GM06990 (cell line): ENCODE results near the gene CYP2A7.
"Not testable (repeated sequence)": the region's sequence is repeated elsewhere in the genome, so short reads cannot be mapped to it uniquely, and the experiment has no call there.

Experiments
- DNase-seq: peaks from one replicate; pipeline ENCODE4 v3.0.0-alpha.2; 2011; ENCODE audit not compliant: insufficient read length; ENCODE audit errors: extremely low read depth
- H3K27me3 ChIP-seq: replicated peaks from 2 replicates; pipeline ENCODE4 v1.6.0; 2011; ENCODE audit warnings: low read length; ENCODE audit not compliant: control insufficient read depth, insufficient read depth
- H3K36me3 ChIP-seq: 2 replicates; pipeline ENCODE4 v1.5.1; 2011; ENCODE audit warnings: low read length; ENCODE audit not compliant: control insufficient read depth, insufficient read depth
- H3K4me3 ChIP-seq: replicated peaks from 2 replicates; pipeline ENCODE4 v1.5.1; 2011; ENCODE audit warnings: low read depth, mild to moderate bottlenecking, control low read depth, low read length
- CTCF ChIP-seq: IDR thresholded peaks from 2 replicates; pipeline ENCODE4 v1.5.1; 2011; ENCODE audit warnings: low read length, control low read depth, mild to moderate bottlenecking, inconsistent platforms; ENCODE audit not compliant: insufficient read depth, poor library complexity, severe bottlenecking

CYP2A7 gene

GRCh38 chr19:40867701-40868100 is 14.3 kb downstream of the CYP2A7 start:
- no peak overlapping the region for H3K4me3 ChIP-seq
- no peak for TF ChIP-seq CTCF
- H3K27me3 ChIP-seq = no peaks in the 10 kb centered on the region
- no peaks in the 10 kb centered on the region for H3K36me3 ChIP-seq
- DNase-seq = no peak

- H3K4me3 ChIP-seq, H3K27me3 ChIP-seq, DNase-seq, H3K36me3 ChIP-seq: not testable (repeated sequence)
These were observed 17.1 kb downstream of the CYP2A7 start for GRCh38 chr19:40864739-40865496.

GRCh38 chr19:40862785-40863184 is 19.2 kb downstream of the CYP2A7 start:
- DNase-seq = no peak
- H3K27me3 ChIP-seq = no peaks in the 10 kb centered on the region

GRCh38 chr19:40862333-40862732 is 19.7 kb downstream of the CYP2A7 start:
- no peak for TF ChIP-seq CTCF
- no peak overlapping the region for H3K4me3 ChIP-seq
- no peak for DNase-seq
- H3K27me3 ChIP-seq = no peaks in the 10 kb centered on the region
- no peaks in the 10 kb centered on the region for H3K36me3 ChIP-seq

More at GRCh38 chr19:40862785-40863184, 19.2 kb downstream of the CYP2A7 start:
- no peaks in the 10 kb centered on the region for H3K36me3 ChIP-seq
- H3K4me3 ChIP-seq = no peak overlapping the region
- TF ChIP-seq CTCF = no peak

GRCh38 chr19:40858109-40858508 is 23.9 kb downstream of the CYP2A7 start:
- DNase-seq = no peak
- H3K27me3 ChIP-seq = no peaks in the 10 kb centered on the region
- TF ChIP-seq CTCF = no peak
- H3K36me3 ChIP-seq = no peaks in the 10 kb centered on the region
- no peak overlapping the region for H3K4me3 ChIP-seq

GRCh38 chr19:40852467-40853152 is 29.4 kb downstream of the CYP2A7 start:
- H3K27me3 ChIP-seq, H3K4me3 ChIP-seq, DNase-seq, H3K36me3 ChIP-seq: not testable (repeated sequence)

GRCh38 chr19:40850277-40850676 is 31.8 kb downstream of the CYP2A7 start, which contains the start of gene CYP2A6:
Gene CYP2A6, minus strand, starts transcription at chr19:40850447. Its CDS starts 21 bp downstream, at chr19:40850426.
- not testable (repeated sequence) for H3K4me3 ChIP-seq, H3K36me3 ChIP-seq, H3K27me3 ChIP-seq, DNase-seq

- not testable (repeated sequence) for H3K27me3 ChIP-seq, H3K4me3 ChIP-seq, H3K36me3 ChIP-seq, DNase-seq
These were observed 35.3 kb downstream of the CYP2A7 start for GRCh38 chr19:40846722-40847121.

- DNase-seq = peak; percentile 16
- H3K27me3 ChIP-seq, H3K36me3 ChIP-seq: not testable (repeated sequence)
- peak overlapping the region; percentile 14 for H3K4me3 ChIP-seq
These were observed 38.4 kb downstream of the CYP2A7 start for GRCh38 chr19:40843653-40844052.

GRCh38 chr19:40842997-40843652 is 38.9 kb downstream of the CYP2A7 start:
- peak overlapping the region; percentile 14 for H3K4me3 ChIP-seq
- not testable (repeated sequence) for DNase-seq, H3K36me3 ChIP-seq, H3K27me3 ChIP-seq
